ENCODE measurements around the gene ZNF611.

- no peak for TF ChIP-seq CTCF (conservative IDR thresholded peaks at IDR 0.05; ENCODE audit: low read length)
- TF ChIP-seq EZH2phosphoT487 (IDR thresholded peaks at IDR 0.05; ENCODE audit: borderline replicate concordance, low read depth, low read length): no peak
These were observed 66.9 kb downstream of the ZNF611 start for GRCh38 chr19:52667972-52668371.
